HepG2 (cell line): ENCODE measurements around the gene MEPCE. TPM values are rescaled to one million over a fixed set of nuclear protein-coding genes. Genes with fewer than 3 reads are reported as not detected.

Source experiments
- ATAC-seq: fragments of 200-7000 bp; cut with Tn5 transposase; 3 replicates; pipeline ENCODE4 v1.9.1; 2020; ENCODE audit warnings: mild to moderate bottlenecking, moderate library complexity
- BruUV-seq: library from RNA; stranded (reverse); fragments of 400-500 nt; replicated peaks from 2 replicates; lab custom pipeline; 2021; lab: Mats Ljungman, UMichigan
- CTCF ChIA-PET: fragments of 300-600 bp; formaldehyde crosslinking; extraction: SDS; loops from one replicate; lab custom pipeline; 2021; ENCODE audit warnings: low total read pairs, inconsistent platforms, low intra/inter-chr PET ratio; lab: Yijun Ruan, JAX
- POLR2A ChIA-PET: fragments of 350-600 bp; sonication (Branson Sonifier 250); formaldehyde crosslinking; loops from one replicate; lab custom pipeline; 2020; ENCODE audit warnings: antibody characterized with exemption, inconsistent platforms; lab: Yijun Ruan, JAX
- DNase-seq: peaks from one replicate; pipeline ENCODE4 v3.0.0-alpha.2; 2015; ENCODE audit warnings: low spot score
- FAIRE-seq: peaks from 3 replicates; lab custom pipeline; 2011; peaks lifted over from hg19 to GRCh38; lab: Jason Lieb, UNC
- H2AFZ ChIP-seq: one replicate; pipeline ENCODE4 v1.6.1; 2011; ENCODE audit warnings: low read length, inconsistent platforms
- H3K27ac ChIP-seq: fragments of 300-600 bp; 3 replicates; pipeline ENCODE4 v1.8.0; 2011; ENCODE audit warnings: mixed run types, mild to moderate bottlenecking, mixed read lengths, low read length, inconsistent platforms; ENCODE audit not compliant: insufficient read depth; ENCODE audit errors: extremely low read length
- H3K27me3 ChIP-seq, 2 experiments: fragments of 200-600 bp in 1 of 2; 2 replicates in 1 of 2; 3 replicates in 1 of 2; pipeline versions ENCODE4 v1.6.0 to v1.8.0; 2011; ENCODE audit warnings: low read length in 2 of 2, mild to moderate bottlenecking in 2 of 2, moderate library complexity in 2 of 2, inconsistent platforms in 1 of 2; ENCODE audit not compliant: insufficient read depth in 2 of 2, control insufficient read depth in 1 of 2
- H3K36me3 ChIP-seq, 2 experiments: fragments of 200-600 bp in 1 of 2; replicated peaks in 1 of 2; 2 replicates in 1 of 2; 3 replicates in 1 of 2; pipeline versions ENCODE4 v1.5.1 to v1.8.0; 2011; ENCODE audit warnings: low read length in 2 of 2, inconsistent platforms in 1 of 2; ENCODE audit not compliant: insufficient read depth in 2 of 2, control insufficient read depth in 1 of 2
- H3K4me1 ChIP-seq: 2 replicates; pipeline ENCODE4 v1.5.1; 2012; ENCODE audit warnings: low read length, inconsistent platforms; ENCODE audit not compliant: insufficient read depth
- H3K4me2 ChIP-seq: 2 replicates; pipeline ENCODE4 v1.6.0; 2011; ENCODE audit warnings: low read depth, low read length, inconsistent platforms
- H3K4me3 ChIP-seq, 3 experiments: fragments of 200-600 bp in 1 of 3; sonication (generic), shearing (Covaris generic) in 1 of 3; replicated peaks in 1 of 3; 2 replicates each; pipeline ENCODE4 v1.5.1; 2011 to 2016; ENCODE audit warnings: low read length in 3 of 3, inconsistent platforms in 2 of 3, low read depth in 2 of 3, mild to moderate bottlenecking in 2 of 3, control low read depth in 1 of 3, mixed read lengths in 1 of 3; ENCODE audit not compliant: insufficient read depth in 1 of 3
- H3K79me2 ChIP-seq: one replicate; pipeline ENCODE4 v1.6.1; 2011; ENCODE audit warnings: low read length, inconsistent platforms; ENCODE audit not compliant: insufficient read depth
- H3K9ac ChIP-seq: 2 replicates; pipeline ENCODE4 v1.6.0; 2011; ENCODE audit warnings: mild to moderate bottlenecking, low read depth, low read length, inconsistent platforms; ENCODE audit not compliant: insufficient read depth
- H3K9me3 ChIP-seq: 2 replicates; pipeline ENCODE4 v1.5.1; 2012; ENCODE audit warnings: mild to moderate bottlenecking, low read length
- H4K20me1 ChIP-seq: 2 replicates; pipeline ENCODE4 v1.6.0; 2011; ENCODE audit warnings: inconsistent platforms, mild to moderate bottlenecking, low read length, moderate library complexity; ENCODE audit not compliant: insufficient read depth
- GATAD1 ChIP-seq: IDR thresholded peaks from 2 replicates; pipeline ENCODE4 v1.6.1; 2016; ENCODE audit warnings: missing genetic modification reagents, missing compliant biosample characterization
- NFE2L1 ChIP-seq: sonication (generic); formaldehyde crosslinking; IDR thresholded peaks from 2 replicates; pipeline ENCODE4 v1.4.0; 2020; ENCODE audit warnings: missing genetic modification reagents, mild to moderate bottlenecking, borderline replicate concordance
- NR2C2 ChIP-seq: sonication (generic); formaldehyde crosslinking; IDR thresholded peaks from 2 replicates; pipeline ENCODE4 v1.4.0; 2020; ENCODE audit warnings: missing genetic modification reagents, mild to moderate bottlenecking, moderate library complexity, borderline replicate concordance
- PRDM4 ChIP-seq: sonication (generic); formaldehyde crosslinking; IDR thresholded peaks from 2 replicates; pipeline ENCODE4 v1.9.0; 2021; ENCODE audit warnings: missing genetic modification reagents, borderline replicate concordance
- SMC3 ChIP-seq: IDR thresholded peaks from 2 replicates; pipeline ENCODE4 v1.6.1; 2011; ENCODE audit warnings: low read length, improper control_type of control experiment
- TRAFD1 ChIP-seq: sonication (generic); formaldehyde crosslinking; IDR thresholded peaks from 2 replicates; pipeline ENCODE4 v1.5.1; 2020; ENCODE audit warnings: missing genetic modification reagents, mild to moderate bottlenecking, borderline replicate concordance
- ZFP41 ChIP-seq: sonication (generic); formaldehyde crosslinking; IDR thresholded peaks from 2 replicates; pipeline ENCODE4 v1.4.0; 2020; ENCODE audit warnings: mild to moderate bottlenecking, missing genetic modification reagents, borderline replicate concordance
- ZNF24 ChIP-seq: fragments of 450-650 bp; IDR thresholded peaks from 2 replicates; pipeline ENCODE4 v1.6.1; 2017; ENCODE audit warnings: antibody characterized with exemption, mild to moderate bottlenecking
- ZNF496 ChIP-seq: sonication (generic); formaldehyde crosslinking; IDR thresholded peaks from 2 replicates; pipeline ENCODE4 v1.8.1; 2023; ENCODE audit warnings: mild to moderate bottlenecking, moderate library complexity, missing genetic modification reagents; ENCODE audit not compliant: insufficient replicate concordance
- ZNF550 ChIP-seq: sonication (generic); formaldehyde crosslinking; IDR thresholded peaks from 2 replicates; pipeline ENCODE4 v1.4.0; 2020; ENCODE audit warnings: mild to moderate bottlenecking, missing genetic modification reagents, borderline replicate concordance
- WGBS: methylation state at CpG from one replicate; pipeline ENCODE4 v1.1.6; 2017; ENCODE audit warnings: low lambda C conversion rate; 5-methylcytosine and 5-hydroxymethylcytosine counted together
- in situ Hi-C: cut with HindIII; loops from 2 replicates; pipeline ENCODE4 v1.10.0; 2017; ENCODE audit warnings: low pct_unique_long_range_greater_than_20kb; ENCODE audit not compliant: extremely low pct_ligation_motif_present
- intact Hi-C: fragments of 100-400 bp; cut with micrococcal nuclease; formaldehyde crosslinking; loops from one replicate; pipeline ENCODE4 v1.10.0; 2022; ENCODE audit not compliant: unreplicated experiment
- polyA plus RNA-seq, 8 experiments: library from polyadenylated mRNA; depleted of rRNA in 3 of 8; stranded (reverse) in 7 of 8; unstranded in 1 of 8; fragments of >200 nt; fragmentation: Illumina TruSeq in 4 of 8; extraction: Trizol in 4 of 8; gene quantifications; 2 replicates each; pipeline versions ENCODE4 v1.2.1 to v1.2.3, GENCODE V29; 2011 to 2016; ENCODE audit warnings: low read depth in 4 of 8, missing spikeins in 1 of 8, mixed read lengths in 1 of 8; ENCODE audit not compliant: insufficient read depth in 1 of 8
- total RNA-seq, 5 experiments: library from RNA; depleted of rRNA; stranded (reverse); fragments of >200 nt; fragmentation: Illumina TruSeq; extraction: Trizol; gene quantifications; 2 replicates each; pipeline ENCODE4 v1.2.3, GENCODE V29; 2016; ENCODE audit warnings: low read depth in 1 of 5
- TF ChIP-seq, protein P1 (sequence below): sonication (generic); formaldehyde crosslinking; IDR thresholded peaks from 2 replicates; pipeline ENCODE4 v1.5.0; 2020; ENCODE audit warnings: mild to moderate bottlenecking, missing genetic modification reagents
- TF ChIP-seq, protein P2 (sequence below): sonication (generic); formaldehyde crosslinking; IDR thresholded peaks from 2 replicates; pipeline ENCODE4 v1.5.0; 2020; ENCODE audit warnings: missing genetic modification reagents, mild to moderate bottlenecking, borderline replicate concordance

MEPCE gene
- total and polyA plus RNA-seq, 2 of the 13 experiments (the other 11 are each of a cell fraction or from before 2014, with no cell fraction given) = 12.3 to 26.0 TPM

- in situ Hi-C loops (no loop called here), intact Hi-C loops (no loop called here)
- DNase-seq (peak; percentile 73), ATAC-seq (peak; percentile 60), FAIRE-seq (peak; percentile 81)
- 1% methylated on average over 11 of the region's 27 CpGs for WGBS
- ChIA-PET CTCF (interaction anchor here (1.1 kb wide), 1 partner anchor 10 kb away, joined by 3 read pairs; no protein-coding TSS in a partner anchor), POLR2A (interaction anchor here (0.6 to 2.2 kb wide), 12 partner anchors 9 to 1479 kb away, joined by 3 to 18 read pairs (median 4); partner anchors contain the start of genes AGFG2, FBXO24, LRCH4 and MEPCE)
- H3K9me3 ChIP-seq = no peaks in the 10 kb centered on the region
- H2AFZ ChIP-seq = peak within 1 kb of the TSS; percentile 94
- H3K4me2 ChIP-seq = peak within 1 kb of the TSS; percentile 85
- H3K79me2 ChIP-seq = peaks cover 1% of the 10 kb centered on the region
- peaks cover 0 to 13% of the 10 kb centered on the region in 2 experiments; a peak in 3 of 5 replicates for H3K27me3 ChIP-seq
- H3K4me1 ChIP-seq = peaks cover 30% of the 10 kb centered on the region
- peak within 1 kb of the TSS; percentile 72 to 96 (median 90) for H3K4me3 ChIP-seq
- peak within 1 kb of the TSS; percentile 37 for H3K27ac ChIP-seq
- no TSS peak for BruUV-seq
- H3K9ac ChIP-seq = peak within 1 kb of the TSS; percentile 75
- no peaks in the 10 kb centered on the region for H4K20me1 ChIP-seq
- peaks cover 0 to 3% of the 10 kb centered on the region in 2 experiments; a peak in 3 of 5 replicates for H3K36me3 ChIP-seq
- TF ChIP-seq NR2C2 (no peak), SMC3 (no peak), PRDM4 (CRISPR knock-in tag) (no peak), ZNF24 (no peak), ZNF496 (CRISPR knock-in tag) (no peak), TRAFD1 (no peak), NFE2L1 (CRISPR knock-in tag) (no peak), ZNF550 (no peak), GATAD1 (0 out of 2 replicates have a peak, but pooled peaks have one; percentile 19), ZFP41 (no peak)
- TF ChIP-seq, protein P1, sequence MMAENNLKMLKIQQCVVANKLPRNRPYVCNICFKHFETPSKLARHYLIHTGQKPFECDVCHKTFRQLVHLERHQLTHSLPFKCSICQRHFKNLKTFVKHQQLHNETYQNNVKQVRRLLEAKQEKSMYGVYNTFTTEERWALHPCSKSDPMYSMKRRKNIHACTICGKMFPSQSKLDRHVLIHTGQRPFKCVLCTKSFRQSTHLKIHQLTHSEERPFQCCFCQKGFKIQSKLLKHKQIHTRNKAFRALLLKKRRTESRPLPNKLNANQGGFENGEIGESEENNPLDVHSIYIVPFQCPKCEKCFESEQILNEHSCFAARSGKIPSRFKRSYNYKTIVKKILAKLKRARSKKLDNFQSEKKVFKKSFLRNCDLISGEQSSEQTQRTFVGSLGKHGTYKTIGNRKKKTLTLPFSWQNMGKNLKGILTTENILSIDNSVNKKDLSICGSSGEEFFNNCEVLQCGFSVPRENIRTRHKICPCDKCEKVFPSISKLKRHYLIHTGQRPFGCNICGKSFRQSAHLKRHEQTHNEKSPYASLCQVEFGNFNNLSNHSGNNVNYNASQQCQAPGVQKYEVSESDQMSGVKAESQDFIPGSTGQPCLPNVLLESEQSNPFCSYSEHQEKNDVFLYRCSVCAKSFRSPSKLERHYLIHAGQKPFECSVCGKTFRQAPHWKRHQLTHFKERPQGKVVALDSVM (CRISPR knock-in tag) = no peak
- TF ChIP-seq, protein P2, sequence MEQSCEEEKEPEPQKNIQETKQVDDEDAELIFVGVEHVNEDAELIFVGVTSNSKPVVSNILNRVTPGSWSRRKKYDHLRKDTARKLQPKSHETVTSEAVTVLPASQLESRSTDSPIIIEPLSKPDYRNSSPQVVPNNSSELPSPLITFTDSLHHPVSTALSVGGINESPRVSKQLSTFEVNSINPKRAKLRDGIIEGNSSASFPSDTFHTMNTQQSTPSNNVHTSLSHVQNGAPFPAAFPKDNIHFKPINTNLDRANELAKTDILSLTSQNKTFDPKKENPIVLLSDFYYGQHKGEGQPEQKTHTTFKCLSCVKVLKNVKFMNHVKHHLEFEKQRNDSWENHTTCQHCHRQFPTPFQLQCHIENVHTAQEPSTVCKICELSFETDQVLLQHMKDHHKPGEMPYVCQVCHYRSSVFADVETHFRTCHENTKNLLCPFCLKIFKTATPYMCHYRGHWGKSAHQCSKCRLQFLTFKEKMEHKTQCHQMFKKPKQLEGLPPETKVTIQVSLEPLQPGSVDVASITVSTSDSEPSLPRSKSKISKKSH = no peak
These were observed 49.5 kb downstream of the MEPCE start, which contains the start of gene TSC22D4 for GRCh38 chr7:100478958-100479660. TSC22D4 (minus strand) TSS chr7:100479214; CDS start chr7:100478038, 1,176 bp downstream.
